Measurements from ENCODE around the gene PRSS23. TPM values are rescaled to one million over a fixed set of nuclear protein-coding genes. Genes with fewer than 3 reads are reported as not detected.

The PRSS23 gene
- total RNA-seq, 1 donor from 2014 or later: 22.1 TPM

DNA sequence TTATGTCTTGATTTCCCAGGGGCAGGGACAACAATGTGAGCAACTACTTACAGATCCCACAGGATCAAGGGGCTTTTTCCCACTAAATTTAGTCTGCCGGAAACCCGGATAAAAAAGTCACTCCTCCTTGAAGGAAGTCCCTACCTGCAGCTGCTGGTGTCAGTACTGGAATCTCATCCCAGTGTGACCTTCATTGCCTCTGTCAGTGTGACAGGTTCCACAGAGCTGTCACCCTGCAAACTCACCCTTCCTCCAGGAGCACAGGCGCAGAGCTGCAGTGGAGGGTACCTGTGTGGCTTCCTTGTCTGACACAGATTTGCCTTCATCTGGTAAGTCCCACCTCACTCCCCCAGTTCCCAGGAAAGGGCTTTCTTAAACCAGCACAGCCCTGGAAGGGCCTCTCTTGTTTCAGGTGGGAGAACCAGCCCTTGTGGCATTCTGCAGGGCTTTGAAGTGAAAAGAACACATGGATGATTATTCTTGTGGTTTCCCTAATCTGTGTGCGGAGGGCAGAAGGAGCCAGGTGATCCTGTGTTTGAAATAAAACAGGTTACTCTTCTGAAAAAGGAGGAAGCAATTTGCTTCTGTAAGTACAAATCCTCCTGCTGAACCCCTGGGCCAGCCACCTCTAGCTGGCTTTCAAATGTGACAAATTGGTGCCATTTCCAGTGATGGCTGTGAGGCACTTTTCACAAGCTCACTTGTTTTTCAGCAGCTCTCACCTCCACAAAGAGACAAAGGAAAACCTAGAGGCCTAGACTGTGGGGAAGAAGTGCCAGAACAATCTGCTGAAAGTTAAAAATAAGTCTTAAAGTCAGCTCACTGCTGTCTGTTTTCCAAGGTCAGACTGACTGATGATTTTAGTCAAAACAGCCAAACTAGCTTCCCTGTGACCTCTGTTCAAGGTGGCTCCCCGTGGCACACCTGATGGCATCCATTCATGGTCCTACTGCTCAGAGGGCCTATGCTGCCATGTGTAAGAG, 9.2 kb upstream of the PRSS23 start:
- DNase-seq: no peak

DNA sequence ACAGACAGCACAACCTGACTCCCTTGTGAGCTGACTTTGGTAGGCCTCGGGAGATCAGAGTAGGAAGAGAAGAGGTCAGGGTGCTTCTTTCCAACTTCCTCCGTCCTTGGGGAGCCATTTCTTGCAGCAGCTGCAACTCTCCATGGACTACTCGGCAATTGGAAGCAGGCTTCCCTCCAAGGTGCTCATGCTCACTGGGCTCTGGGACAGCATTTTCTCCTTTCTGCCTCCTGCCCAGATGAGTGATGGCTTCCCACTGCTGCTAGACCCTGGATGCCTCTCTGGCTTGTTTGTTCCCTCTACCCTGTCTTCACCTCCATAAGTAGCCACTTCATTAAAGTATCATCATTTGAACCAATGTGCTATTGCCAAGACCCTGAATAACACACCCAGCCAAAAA, 8.2 kb upstream of the PRSS23 start:
- no peak for DNase-seq

GRCh38 chr11:86793307-86793706, 7.0 kb upstream of the PRSS23 start:
- no peak for DNase-seq

DNA sequence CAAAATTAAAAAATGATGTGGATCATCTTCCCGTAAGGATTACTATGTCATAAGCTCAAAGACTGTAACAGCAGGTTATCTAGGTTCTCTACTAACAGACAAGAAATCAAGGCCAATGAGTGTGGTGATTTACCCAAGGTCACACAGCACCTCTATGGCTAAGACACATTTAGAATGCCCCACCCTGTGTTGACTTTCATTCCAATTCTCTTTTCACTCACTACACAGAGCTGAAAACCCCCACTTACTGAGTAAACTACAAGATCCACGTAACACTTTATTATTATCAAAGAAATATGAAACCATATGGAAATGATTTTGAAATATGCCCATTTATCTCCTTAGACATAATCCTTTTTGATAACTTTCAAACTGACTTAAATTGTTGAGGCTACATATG, 4.8 kb upstream of the PRSS23 start:
- DNase-seq: no peak

GRCh38 chr11:86795949-86796348, 4.4 kb upstream of the PRSS23 start:
- no peak for DNase-seq

DNA sequence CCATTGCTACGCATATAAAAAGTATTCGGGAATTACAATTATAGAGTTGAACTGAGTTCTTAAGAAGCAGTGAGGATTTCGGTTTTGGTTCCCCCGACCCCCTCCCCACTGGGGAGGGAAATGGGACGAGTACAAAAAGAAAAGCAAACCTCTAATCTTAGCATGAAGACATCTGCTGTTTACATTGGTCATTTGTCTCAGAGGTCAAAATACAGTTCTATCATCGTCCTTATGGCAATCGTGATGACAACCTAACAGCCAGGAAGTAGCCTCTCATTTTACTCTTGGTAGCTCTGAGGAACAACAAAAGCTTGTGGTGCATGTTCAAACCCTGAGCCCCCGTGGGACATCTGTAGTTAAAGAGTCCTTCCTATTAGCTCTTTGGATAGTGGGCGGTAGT, 3.2 kb upstream of the PRSS23 start:
- no peak for DNase-seq

- DNase-seq: no peak
Measured at GRCh38 chr11:86798988-86799387, 1.4 kb upstream of the PRSS23 start.

GRCh38 chr11:86799680-86800075, 664 bp upstream of the PRSS23 start:
- no peak for DNase-seq

DNA sequence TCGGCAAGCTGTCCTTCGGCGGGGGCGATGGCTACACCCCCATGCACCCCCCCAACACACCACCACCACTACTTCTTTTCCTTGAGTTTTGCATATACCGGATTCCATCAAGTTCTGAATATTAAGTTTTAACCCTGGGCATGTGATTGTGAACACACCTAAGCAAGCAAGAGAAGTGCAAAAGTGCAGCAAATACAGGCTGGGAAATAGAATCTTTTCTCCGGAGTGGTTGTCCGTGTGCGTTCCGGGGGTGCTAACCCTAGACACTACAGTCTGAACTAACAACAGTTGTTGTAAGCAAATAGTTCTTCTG, 574 bp downstream of the PRSS23 start:
- no peak for DNase-seq

GRCh38 chr11:86801364-86801763, 1.0 kb downstream of the PRSS23 start:
- no peak for DNase-seq

DNA sequence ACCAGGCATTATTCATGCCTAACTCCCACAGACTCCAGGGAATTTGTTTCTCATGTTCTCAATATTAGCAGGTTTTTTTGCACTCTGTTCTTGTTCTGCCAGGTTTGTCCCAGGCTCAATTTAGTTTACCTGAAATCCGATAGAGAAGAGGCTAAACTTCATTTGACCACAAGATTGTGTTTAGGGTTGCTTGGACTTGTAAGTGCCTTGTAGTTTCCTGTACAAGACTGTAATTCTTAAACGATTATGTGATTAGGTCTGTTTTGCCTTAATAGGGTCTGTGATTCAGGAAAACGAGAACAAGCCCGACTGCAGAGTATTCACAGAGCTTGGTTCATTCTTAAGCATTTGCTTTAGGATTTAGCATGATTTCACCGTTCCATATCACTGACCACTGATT, 1.8 kb downstream of the PRSS23 start:
- no peak for DNase-seq

GRCh38 chr11:86802601-86803051, 2.3 kb downstream of the PRSS23 start:
- DNase-seq: no peak

- no peak for DNase-seq
Measured at GRCh38 chr11:86803136-86804045, 3.0 kb downstream of the PRSS23 start.

GRCh38 chr11:86804951-86805350, 4.6 kb downstream of the PRSS23 start:
- DNase-seq: no peak

- no peak for DNase-seq
Measured at GRCh38 chr11:86805873-86806310, 5.5 kb downstream of the PRSS23 start.

GRCh38 chr11:86806903-86807302, 6.6 kb downstream of the PRSS23 start:
- no peak for DNase-seq

DNA sequence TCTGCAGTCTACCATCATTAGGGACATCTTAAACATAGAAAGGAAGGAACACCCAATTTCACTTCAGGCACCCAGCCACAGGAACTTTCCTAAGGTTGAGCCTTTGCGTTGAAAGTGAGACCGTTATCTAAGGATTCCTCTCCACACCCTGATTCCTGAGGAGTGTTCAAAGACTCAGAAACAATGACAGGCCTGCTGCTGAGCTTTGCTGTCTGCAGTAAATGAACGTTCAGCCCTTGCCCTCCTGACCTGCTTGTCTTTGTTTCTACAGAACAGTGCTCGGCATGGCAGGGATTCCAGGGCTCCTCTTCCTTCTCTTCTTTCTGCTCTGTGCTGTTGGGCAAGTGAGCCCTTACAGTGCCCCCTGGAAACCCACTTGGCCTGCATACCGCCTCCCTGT, 7.0 kb downstream of the PRSS23 start:
- DNase-seq: no peak

DNA sequence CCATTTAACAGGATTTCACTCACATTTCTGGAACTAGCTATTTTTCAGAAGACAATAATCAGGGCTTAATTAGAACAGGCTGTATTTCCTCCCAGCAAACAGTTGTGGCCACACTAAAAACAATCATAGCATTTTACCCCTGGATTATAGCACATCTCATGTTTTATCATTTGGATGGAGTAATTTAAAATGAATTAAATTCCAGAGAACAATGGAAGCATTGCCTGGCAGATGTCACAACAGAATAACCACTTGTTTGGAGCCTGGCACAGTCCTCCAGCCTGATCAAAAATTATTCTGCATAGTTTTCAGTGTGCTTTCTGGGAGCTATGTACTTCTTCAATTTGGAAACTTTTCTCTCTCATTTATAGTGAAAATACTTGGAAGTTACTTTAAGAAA, 9.2 kb downstream of the PRSS23 start:
- DNase-seq: no peak

GRCh38 chr11:86810288-86810687, 9.9 kb downstream of the PRSS23 start:
- DNase-seq: no peak

GRCh38 chr11:86811637-86812321, 11.4 kb downstream of the PRSS23 start:
- no peak for DNase-seq

DNA sequence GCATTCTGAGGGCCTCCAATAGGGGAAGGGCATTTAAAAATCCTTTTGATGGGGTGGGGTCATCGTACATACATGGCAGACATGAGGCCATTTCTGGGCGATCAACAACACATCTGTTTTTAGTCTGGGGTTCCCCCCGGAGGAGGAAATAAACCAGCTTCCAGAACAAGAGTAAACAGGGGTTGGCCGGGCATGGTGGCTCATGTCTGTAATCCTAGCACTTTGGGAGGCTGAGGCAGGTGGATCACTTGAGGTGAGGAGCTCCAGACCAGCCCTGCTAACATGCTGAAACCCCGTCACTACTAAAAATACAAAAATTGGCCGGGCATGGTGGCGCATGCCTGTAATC, 12.0 kb downstream of the PRSS23 start:
- DNase-seq: no peak

- DNase-seq: no peak
Measured at GRCh38 chr11:86812981-86813380, 12.6 kb downstream of the PRSS23 start.

GRCh38 chr11:86814775-86815174, 14.4 kb downstream of the PRSS23 start:
- no peak for DNase-seq
